NT2/D1 (cell line): ENCODE data around the gene ADAM15.
A peak's percentile ranks its signal among the peaks of the same experiment; 100 is the strongest.

Experiments
- DNase-seq: peaks from one replicate; pipeline ENCODE4 v3.0.0-alpha.2; 2011; ENCODE audit warnings: low read depth, low spot score
- H3K27me3 ChIP-seq: 2 replicates; pipeline ENCODE4 v1.6.0; 2011; ENCODE audit warnings: mild to moderate bottlenecking; ENCODE audit not compliant: insufficient read length, insufficient read depth
- H3K36me3 ChIP-seq: 2 replicates; pipeline ENCODE4 v1.6.1; 2011; ENCODE audit warnings: mild to moderate bottlenecking, low read length, mixed read lengths; ENCODE audit not compliant: insufficient read depth, insufficient read length
- H3K4me1 ChIP-seq: 2 replicates; pipeline ENCODE4 v1.5.1; 2011; ENCODE audit not compliant: insufficient read depth, insufficient read length
- H3K4me3 ChIP-seq: 2 replicates; pipeline ENCODE4 v1.5.1; 2011; ENCODE audit warnings: low read depth; ENCODE audit not compliant: insufficient read length
- H3K9ac ChIP-seq: 2 replicates; pipeline ENCODE4 v1.6.0; 2011; ENCODE audit warnings: low read depth; ENCODE audit not compliant: insufficient read length
- H3K9me3 ChIP-seq: 2 replicates; pipeline ENCODE4 v1.5.1; 2011; ENCODE audit warnings: mild to moderate bottlenecking, low read length; ENCODE audit not compliant: insufficient read depth
- SUZ12 ChIP-seq: IDR thresholded peaks from 2 replicates; pipeline ENCODE4 v1.6.1; 2011; ENCODE audit not compliant: insufficient read length, insufficient read depth; ENCODE audit errors: extremely low read depth
- YY1 ChIP-seq: IDR thresholded peaks from 2 replicates; pipeline ENCODE4 v1.6.1; 2011; ENCODE audit not compliant: insufficient read length, insufficient read depth
- ZNF274 ChIP-seq: IDR thresholded peaks from 2 replicates; pipeline ENCODE4 v1.6.1; 2011; ENCODE audit warnings: mild to moderate bottlenecking, low read depth, low read length

The ADAM15 gene

GRCh38 chr1:155061381-155062150, 10.4 kb downstream of the ADAM15 start:
- TF ChIP-seq YY1, result no peak
- no peak for TF ChIP-seq ZNF274
- TF ChIP-seq SUZ12, result no peak
- H3K4me3 ChIP-seq, result no peak overlapping the region

GRCh38 chr1:155062151-155062686, 11.1 kb downstream of the ADAM15 start:
- TF ChIP-seq SUZ12 (no peak), ZNF274 (no peak), YY1 (no peak)

More at GRCh38 chr1:155061381-155062150, 10.4 kb downstream of the ADAM15 start:
- peak; percentile 90 for DNase-seq
- peaks cover 20% of the 10 kb centered on the region for H3K4me1 ChIP-seq
- H3K27me3 ChIP-seq, result peaks cover 6% of the 10 kb centered on the region
- peaks cover 52% of the 10 kb centered on the region for H3K36me3 ChIP-seq
- H3K9me3 ChIP-seq, result peaks cover 8% of the 10 kb centered on the region; the same call in 1 of the 2 replicates
- H3K9ac ChIP-seq, result peak overlapping the region; percentile 12

GRCh38 chr1:155062702-155063411, 11.7 kb downstream of the ADAM15 start:
- TF ChIP-seq ZNF274 (no peak), SUZ12 (no peak), YY1 (no peak)
- peaks cover 3% of the 10 kb centered on the region; the same call in 1 of the 2 replicates for H3K9me3 ChIP-seq
- peak overlapping the region; percentile 93 for H3K4me3 ChIP-seq
- peak overlapping the region; percentile 95 for H3K9ac ChIP-seq
- H3K27me3 ChIP-seq, result peaks cover 6% of the 10 kb centered on the region
- peak; percentile 75 for DNase-seq
- peaks cover 50% of the 10 kb centered on the region for H3K36me3 ChIP-seq
- H3K4me1 ChIP-seq, result peaks cover 20% of the 10 kb centered on the region

More at GRCh38 chr1:155062151-155062686, 11.1 kb downstream of the ADAM15 start:
- peaks cover 6% of the 10 kb centered on the region for H3K27me3 ChIP-seq
- DNase-seq, result no peak
- H3K4me1 ChIP-seq, result peaks cover 20% of the 10 kb centered on the region
- peak overlapping the region; percentile 93 for H3K4me3 ChIP-seq
- peak overlapping the region; percentile 59 for H3K9ac ChIP-seq
- peaks cover 8% of the 10 kb centered on the region; the same call in 1 of the 2 replicates for H3K9me3 ChIP-seq
- H3K36me3 ChIP-seq, result peaks cover 52% of the 10 kb centered on the region

- H3K36me3 ChIP-seq, result peaks cover 49% of the 10 kb centered on the region
- peak; percentile 93 for DNase-seq
- H3K4me3 ChIP-seq, result peak within 1 kb of the TSS; percentile 93
- no peak for TF ChIP-seq YY1
- no peak for TF ChIP-seq SUZ12
- TF ChIP-seq ZNF274, result no peak
- peak within 1 kb of the TSS; percentile 95 for H3K9ac ChIP-seq
- H3K9me3 ChIP-seq, result no peaks in the 10 kb centered on the region
- H3K27me3 ChIP-seq, result peaks cover 6% of the 10 kb centered on the region
- H3K4me1 ChIP-seq, result peaks cover 22% of the 10 kb centered on the region
These were observed 12.5 kb downstream of the ADAM15 start, which contains the start of gene EFNA4 for GRCh38 chr1:155063550-155064110. TSS of gene EFNA4 (plus strand) at chr1:155063740. CDS start at chr1:155063824, 84 bp downstream.

GRCh38 chr1:155064111-155064831, 13.2 kb downstream of the ADAM15 start:
- Histone ChIP-seq H3K9ac (peak overlapping the region; percentile 95), H3K4me1 (peaks cover 28% of the 10 kb centered on the region), H3K4me3 (peak overlapping the region; percentile 93), H3K27me3 (peaks cover 6% of the 10 kb centered on the region), H3K36me3 (peaks cover 52% of the 10 kb centered on the region), H3K9me3 (no peaks in the 10 kb centered on the region)
- TF ChIP-seq SUZ12 (no peak), YY1 (no peak), ZNF274 (no peak)
- no peak for DNase-seq

GRCh38 chr1:155064832-155065429, 13.8 kb downstream of the ADAM15 start:
- Histone ChIP-seq H3K4me1 (peaks cover 34% of the 10 kb centered on the region), H3K36me3 (peaks cover 52% of the 10 kb centered on the region), H3K4me3 (peak overlapping the region; percentile 93), H3K9ac (peak overlapping the region; percentile 95), H3K27me3 (peaks cover 6% of the 10 kb centered on the region), H3K9me3 (no peaks in the 10 kb centered on the region)
- no peak for DNase-seq
- no peak for TF ChIP-seq YY1
- TF ChIP-seq ZNF274, result no peak
- no peak for TF ChIP-seq SUZ12
